ENCODE measurements around the gene DUS1L.

The DUS1L gene

GRCh38 chr17:82029391-82029790 is 36.2 kb downstream of the DUS1L start:
- TF ChIP-seq ZFX (IDR thresholded peaks at IDR 0.05) = no peak
- TF ChIP-seq, protein P1, sequence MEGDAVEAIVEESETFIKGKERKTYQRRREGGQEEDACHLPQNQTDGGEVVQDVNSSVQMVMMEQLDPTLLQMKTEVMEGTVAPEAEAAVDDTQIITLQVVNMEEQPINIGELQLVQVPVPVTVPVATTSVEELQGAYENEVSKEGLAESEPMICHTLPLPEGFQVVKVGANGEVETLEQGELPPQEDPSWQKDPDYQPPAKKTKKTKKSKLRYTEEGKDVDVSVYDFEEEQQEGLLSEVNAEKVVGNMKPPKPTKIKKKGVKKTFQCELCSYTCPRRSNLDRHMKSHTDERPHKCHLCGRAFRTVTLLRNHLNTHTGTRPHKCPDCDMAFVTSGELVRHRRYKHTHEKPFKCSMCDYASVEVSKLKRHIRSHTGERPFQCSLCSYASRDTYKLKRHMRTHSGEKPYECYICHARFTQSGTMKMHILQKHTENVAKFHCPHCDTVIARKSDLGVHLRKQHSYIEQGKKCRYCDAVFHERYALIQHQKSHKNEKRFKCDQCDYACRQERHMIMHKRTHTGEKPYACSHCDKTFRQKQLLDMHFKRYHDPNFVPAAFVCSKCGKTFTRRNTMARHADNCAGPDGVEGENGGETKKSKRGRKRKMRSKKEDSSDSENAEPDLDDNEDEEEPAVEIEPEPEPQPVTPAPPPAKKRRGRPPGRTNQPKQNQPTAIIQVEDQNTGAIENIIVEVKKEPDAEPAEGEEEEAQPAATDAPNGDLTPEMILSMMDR (conservative IDR thresholded peaks at IDR 0.05) = no peak
- peak overlapping the region; percentile 97 for H3K27ac ChIP-seq

- peak overlapping the region; percentile 97 for H3K27ac ChIP-seq
- TF ChIP-seq, protein P1 (conservative IDR thresholded peaks at IDR 0.05) = no peak
- no peak for TF ChIP-seq ZFX (IDR thresholded peaks at IDR 0.05)
Observed at GRCh38 chr17:82028966-82029365, 36.6 kb downstream of the DUS1L start.

GRCh38 chr17:82028246-82028645 is 37.4 kb downstream of the DUS1L start:
- TF ChIP-seq, protein P1 (conservative IDR thresholded peaks at IDR 0.05) = no peak
- no peak for TF ChIP-seq ZFX (IDR thresholded peaks at IDR 0.05)
- H3K27ac ChIP-seq = no peak overlapping the region; the same call in 1 of the 2 replicates

GRCh38 chr17:82025401-82026107 is 40.0 kb downstream of the DUS1L start:
- no peak overlapping the region; the same call in 1 of the 2 replicates for H3K27ac ChIP-seq
- TF ChIP-seq, protein P1 (conservative IDR thresholded peaks at IDR 0.05) = no peak
- no peak for TF ChIP-seq ZFX (IDR thresholded peaks at IDR 0.05)

DNA sequence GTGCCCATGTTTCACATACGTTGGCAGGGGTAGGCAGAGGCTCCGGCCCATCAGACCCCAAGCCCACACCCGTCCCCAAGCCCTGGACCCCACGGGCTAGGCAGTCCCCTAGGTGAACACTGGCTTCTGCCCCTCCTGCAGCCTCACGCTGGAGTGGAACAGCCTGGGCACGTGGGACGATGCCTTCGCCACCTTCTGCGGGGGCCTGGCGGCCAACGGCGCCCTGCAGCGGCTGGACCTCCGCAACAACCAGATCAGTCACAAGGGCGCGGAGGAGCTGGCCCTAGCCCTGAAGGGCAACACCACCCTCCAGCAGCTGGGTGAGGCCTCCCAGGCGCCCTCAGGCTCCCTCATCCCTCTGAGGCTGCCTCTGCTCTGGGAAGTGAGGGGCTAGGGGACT is 40.7 kb downstream of the DUS1L start:
- peak overlapping the region; percentile 99; the same call in 1 of the 2 replicates for H3K27ac ChIP-seq
- TF ChIP-seq, protein P1 (conservative IDR thresholded peaks at IDR 0.05) = no peak
- no peak for TF ChIP-seq ZFX (IDR thresholded peaks at IDR 0.05)

DNA sequence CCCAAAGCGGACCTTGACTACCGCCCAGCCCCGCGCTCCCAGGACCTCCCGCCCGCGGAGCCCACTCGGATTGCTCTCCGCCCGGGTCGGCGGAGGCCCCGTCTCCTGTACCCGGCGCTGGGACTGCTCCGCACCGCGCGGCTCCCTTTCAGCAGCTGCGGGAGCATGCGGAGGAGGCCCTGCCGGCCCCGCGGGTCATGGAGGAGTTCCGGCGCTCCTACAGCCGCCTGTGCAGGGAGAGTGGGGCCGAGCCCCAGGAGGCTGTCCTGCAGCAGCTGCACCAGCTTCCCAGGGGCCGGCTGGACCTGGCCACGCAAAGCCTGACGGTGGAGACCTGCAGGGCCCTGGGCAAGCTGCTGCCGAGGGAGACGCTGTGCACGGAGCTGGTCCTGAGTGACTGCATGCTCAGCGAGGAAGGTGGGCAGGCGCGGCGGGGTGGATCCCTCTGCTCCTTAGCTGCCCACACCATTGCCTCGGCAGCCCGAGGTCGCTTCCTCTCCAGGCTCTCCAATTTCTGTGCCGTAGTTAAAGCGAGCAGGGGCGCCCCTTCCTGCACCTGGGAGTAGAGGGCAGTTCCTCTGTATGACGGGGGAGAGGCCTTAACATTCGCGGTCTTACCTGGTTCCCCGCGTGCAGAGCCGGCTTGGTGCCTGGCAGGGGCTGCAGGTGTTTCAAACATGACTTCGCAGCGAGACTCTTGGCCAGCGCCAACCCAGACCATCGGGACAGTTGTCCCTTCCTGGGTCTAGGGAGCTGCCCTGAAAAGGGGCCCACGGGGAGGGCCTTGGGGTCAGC is 42.0 kb downstream of the DUS1L start:
- H3K27ac ChIP-seq = peak overlapping the region; percentile 99

More for the DNA sequence above, 42.0 kb downstream of the DUS1L start:
- TF ChIP-seq ZFX (IDR thresholded peaks at IDR 0.05) = peak; percentile 81
- TF ChIP-seq, protein P1 (conservative IDR thresholded peaks at IDR 0.05) = no peak
